ENCODE data around the gene GGA3.
"Not testable (repeated sequence)": the region's sequence is repeated elsewhere in the genome, so short reads cannot be mapped to it uniquely, and the experiment has no call there.

GGA3 gene

GRCh38 chr17:75271955-75272847 lies 10.8 kb upstream of the GGA3 start:
- DNase-seq, result peak; percentile 40

- DNase-seq, result peak; percentile 93
These were observed 10.0 kb upstream of the GGA3 start for GRCh38 chr17:75271233-75271954.

GRCh38 chr17:75270966-75271232 lies 9.5 kb upstream of the GGA3 start, which contains the start of gene MIF4GD:
TSS of gene MIF4GD (minus strand) at chr17:75271231. CDS start at chr17:75270195, 1,036 bp downstream.
- DNase-seq, result no peak

GRCh38 chr17:75270218-75270965 lies 9.0 kb upstream of the GGA3 start:
- peak; percentile 91 for DNase-seq

- no peak for DNase-seq
These were observed 8.4 kb upstream of the GGA3 start for GRCh38 chr17:75269844-75270217.

GRCh38 chr17:75267411-75268232 lies 6.2 kb upstream of the GGA3 start:
- DNase-seq, result peak; percentile 94

- no peak for DNase-seq
These were observed 5.7 kb upstream of the GGA3 start for GRCh38 chr17:75267153-75267410.

- DNase-seq, result peak; percentile 30
These were observed 5.1 kb upstream of the GGA3 start for GRCh38 chr17:75266316-75267152.

GRCh38 chr17:75265614-75266315 lies 4.4 kb upstream of the GGA3 start:
- no peak for DNase-seq

GRCh38 chr17:75263055-75263454 lies 1.6 kb upstream of the GGA3 start:
- no peak for DNase-seq

GRCh38 chr17:75262112-75262606 lies 753 bp upstream of the GGA3 start:
- peak; percentile 75 for DNase-seq

- no peak for DNase-seq
These were observed 618 bp downstream of the GGA3 start for GRCh38 chr17:75260641-75261335.

GRCh38 chr17:75257228-75257627 lies 4.2 kb downstream of the GGA3 start:
- not testable (repeated sequence) for DNase-seq

- DNase-seq, result not testable (repeated sequence)
These were observed 5.3 kb downstream of the GGA3 start for GRCh38 chr17:75255954-75256698.

GRCh38 chr17:75252039-75252816 lies 9.2 kb downstream of the GGA3 start:
- DNase-seq, result no peak

GRCh38 chr17:75250009-75250471 lies 11.4 kb downstream of the GGA3 start:
- no peak for DNase-seq

GRCh38 chr17:75249564-75249963 lies 11.8 kb downstream of the GGA3 start:
- no peak for DNase-seq

GRCh38 chr17:75246404-75246803 lies 15.0 kb downstream of the GGA3 start:
- no peak for DNase-seq

GRCh38 chr17:75245011-75245410 lies 16.4 kb downstream of the GGA3 start:
- DNase-seq, result no peak

Measured in DMS53 (cell line).